Loucy (cell line): Measurements from ENCODE around the gene DNM1.

Experiments
- H2AFZ ChIP-seq: fragments of 200-600 bp; sonication (generic); 2 replicates; pipeline ENCODE4 v1.6.0; 2016; ENCODE audit warnings: antibody characterized with exemption, mild to moderate bottlenecking, low read length, moderate library complexity
- H3F3A ChIP-seq: fragments of 200-600 bp; 2 replicates; pipeline ENCODE4 v1.6.0; 2016; ENCODE audit warnings: antibody characterized with exemption, low read depth, mild to moderate bottlenecking
- H3K27me3 ChIP-seq: fragments of 200-600 bp; sonication (generic); 2 replicates; pipeline ENCODE4 v1.6.1; 2014; ENCODE audit warnings: low read length, mild to moderate bottlenecking; ENCODE audit not compliant: insufficient read depth, poor library complexity, severe bottlenecking
- H3K36me3 ChIP-seq: fragments of 200-600 bp; sonication (generic); 2 replicates; pipeline ENCODE4 v1.6.1; 2016; ENCODE audit warnings: low read length; ENCODE audit not compliant: insufficient read depth
- H3K4me1 ChIP-seq: fragments of 200-600 bp; sonication (generic); 2 replicates; pipeline ENCODE4 v1.5.1; 2014; ENCODE audit warnings: low read length, mild to moderate bottlenecking; ENCODE audit not compliant: insufficient read depth, poor library complexity, severe bottlenecking
- H3K4me2 ChIP-seq: fragments of 200-600 bp; sonication (generic); 2 replicates; pipeline ENCODE4 v1.6.0; 2014; ENCODE audit warnings: antibody characterized with exemption, low read length, low read depth, mild to moderate bottlenecking; ENCODE audit not compliant: poor library complexity, severe bottlenecking
- H3K4me3 ChIP-seq: fragments of 200-600 bp; sonication (generic); 2 replicates; pipeline ENCODE4 v1.5.1; 2014; ENCODE audit warnings: low read length, mild to moderate bottlenecking, mixed read lengths; ENCODE audit not compliant: poor library complexity, severe bottlenecking
- H3K79me2 ChIP-seq: fragments of 200-600 bp; sonication (generic); 2 replicates; pipeline ENCODE4 v1.6.1; 2014; ENCODE audit warnings: low read length; ENCODE audit not compliant: insufficient read depth
- H3K9ac ChIP-seq: fragments of 200-600 bp; sonication (generic); 2 replicates; pipeline ENCODE4 v1.6.0; 2014; ENCODE audit warnings: mild to moderate bottlenecking, low read depth, low read length, moderate library complexity; ENCODE audit not compliant: poor library complexity, severe bottlenecking
- H3K9me2 ChIP-seq: fragments of 200-600 bp; sonication (generic); replicated peaks from 2 replicates; pipeline ENCODE4 v1.6.1; 2016; ENCODE audit warnings: low read depth, low read length, mixed read lengths
- H3K9me3 ChIP-seq: fragments of 200-600 bp; sonication (generic); 2 replicates; pipeline ENCODE4 v1.6.1; 2014; ENCODE audit warnings: mild to moderate bottlenecking, antibody characterized with exemption, low read length, low read depth; ENCODE audit not compliant: insufficient read depth
- H4K20me1 ChIP-seq: fragments of 200-600 bp; sonication (generic); 2 replicates; pipeline ENCODE4 v1.6.0; 2014; ENCODE audit warnings: antibody characterized with exemption, low read length, mild to moderate bottlenecking; ENCODE audit not compliant: insufficient read depth, poor library complexity, severe bottlenecking
- CTCF ChIP-seq: fragments of 200-600 bp; sonication (generic); conservative IDR thresholded peaks from 2 replicates; pipeline ENCODE4 v1.5.1; 2014; ENCODE audit warnings: mild to moderate bottlenecking, antibody characterized with exemption, low read length
- EZH2phosphoT487 ChIP-seq: fragments of 200-600 bp; IDR thresholded peaks from 2 replicates; pipeline ENCODE4 v1.6.1; 2018; ENCODE audit warnings: antibody characterized with exemption, mild to moderate bottlenecking, moderate library complexity, borderline replicate concordance

DNM1 gene

DNA sequence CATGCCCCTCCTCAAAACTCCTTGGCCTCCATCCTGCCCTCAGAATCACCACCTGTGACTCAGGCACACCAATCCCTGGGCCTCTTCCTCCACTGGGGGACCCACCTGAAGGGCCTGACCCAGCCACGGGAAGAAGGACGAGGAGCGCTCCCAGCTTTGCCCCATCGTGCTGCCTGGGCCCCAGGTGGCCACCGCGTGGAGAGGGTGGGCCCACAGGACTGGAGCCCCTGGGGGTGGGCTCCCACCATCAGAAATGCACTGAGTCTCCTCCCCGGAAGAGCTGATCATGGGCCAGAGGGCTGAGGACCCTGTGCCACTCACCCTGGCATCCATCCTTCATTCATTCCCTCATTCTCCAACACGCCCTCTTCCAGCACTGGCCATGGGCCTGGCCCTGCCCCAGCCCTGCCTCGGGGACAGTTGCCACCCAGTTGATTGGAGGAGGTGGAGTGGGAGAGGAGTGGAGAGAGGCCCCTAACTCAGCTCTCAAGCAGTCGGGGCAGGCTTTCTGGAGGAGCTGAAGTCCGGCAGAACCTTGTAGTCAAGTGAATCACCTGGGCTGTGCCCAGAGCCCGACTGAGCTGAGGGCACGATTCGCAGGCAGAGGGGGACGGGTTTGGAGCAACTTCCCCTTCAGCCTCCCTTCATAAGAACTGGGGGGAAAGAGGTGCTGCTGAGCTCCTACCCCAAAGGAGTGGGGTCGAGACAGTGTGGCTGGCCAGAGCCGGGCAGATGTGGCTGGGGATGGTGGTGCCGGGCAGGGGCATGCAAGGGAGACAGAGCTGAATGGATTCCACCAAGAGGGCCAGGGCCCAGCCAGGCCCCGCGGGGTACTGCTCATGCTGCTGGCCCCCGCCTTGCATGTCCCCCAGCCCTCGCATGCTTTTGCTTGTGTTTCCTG, 29.6 kb downstream of the DNM1 start:
- no peaks in the 10 kb centered on the region for H3F3A ChIP-seq
- no peaks in the 10 kb centered on the region for H3K4me1 ChIP-seq
- no peak overlapping the region for H2AFZ ChIP-seq
- H4K20me1 ChIP-seq: no peaks in the 10 kb centered on the region
- no peaks in the 10 kb centered on the region for H3K27me3 ChIP-seq
- no peak overlapping the region for H3K4me3 ChIP-seq
- no peak overlapping the region for H3K9ac ChIP-seq
- no peaks in the 10 kb centered on the region for H3K9me3 ChIP-seq
- H3K4me2 ChIP-seq: no peak overlapping the region
- TF ChIP-seq CTCF (no peak), EZH2phosphoT487 (no peak)
- no peaks in the 10 kb centered on the region for H3K9me2 ChIP-seq
- no peaks in the 10 kb centered on the region for H3K36me3 ChIP-seq
- no peaks in the 10 kb centered on the region for H3K79me2 ChIP-seq

- Histone ChIP-seq H3K27me3 (no peaks in the 10 kb centered on the region), H3K9ac (no peak overlapping the region), H3K36me3 (no peaks in the 10 kb centered on the region), H3F3A (no peaks in the 10 kb centered on the region), H3K79me2 (no peaks in the 10 kb centered on the region), H2AFZ (no peak overlapping the region), H3K4me3 (no peak overlapping the region), H3K4me2 (no peak overlapping the region), H4K20me1 (no peaks in the 10 kb centered on the region), H3K9me3 (no peaks in the 10 kb centered on the region), H3K4me1 (no peaks in the 10 kb centered on the region), H3K9me2 (no peaks in the 10 kb centered on the region)
- TF ChIP-seq EZH2phosphoT487 (no peak), CTCF (no peak)
Measured at GRCh38 chr9:128233817-128234406, 30.7 kb downstream of the DNM1 start.

DNA sequence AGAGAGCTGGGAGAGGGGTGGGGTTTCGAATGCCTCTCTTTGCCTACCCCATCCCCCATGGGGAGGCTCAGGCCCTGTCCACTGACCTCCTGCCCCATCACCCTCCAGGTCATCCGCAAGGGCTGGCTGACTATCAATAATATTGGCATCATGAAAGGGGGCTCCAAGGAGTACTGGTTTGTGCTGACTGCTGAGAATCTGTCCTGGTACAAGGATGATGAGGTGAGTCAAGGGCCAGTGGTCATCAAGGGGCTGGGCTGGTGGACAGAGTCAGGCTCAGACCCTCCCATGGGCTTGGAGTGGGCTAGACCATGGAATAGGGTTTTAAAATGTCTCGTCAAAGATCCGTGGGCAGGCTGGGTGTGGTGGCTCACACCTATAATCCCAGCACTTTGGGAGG, 38.9 kb downstream of the DNM1 start:
- Histone ChIP-seq H3K4me3 (no peak overlapping the region), H4K20me1 (no peaks in the 10 kb centered on the region), H3K27me3 (no peaks in the 10 kb centered on the region), H3K4me2 (no peak overlapping the region), H3F3A (no peaks in the 10 kb centered on the region), H3K9me3 (no peaks in the 10 kb centered on the region), H3K4me1 (peaks cover 44% of the 10 kb centered on the region), H3K79me2 (no peaks in the 10 kb centered on the region), H3K9me2 (no peaks in the 10 kb centered on the region), H2AFZ (no peak overlapping the region), H3K9ac (no peak overlapping the region), H3K36me3 (no peaks in the 10 kb centered on the region)
- no peak for TF ChIP-seq CTCF
- no peak for TF ChIP-seq EZH2phosphoT487
